ENCODE data around the gene ARRDC5.
"Not testable (repeated sequence)": the region's sequence is repeated elsewhere in the genome, so short reads cannot be mapped to it uniquely, and the experiment has no call there.

- TF ChIP-seq ISL2 (CRISPR knock-in tag; IDR thresholded peaks at IDR 0.05); NR3C1 (CRISPR knock-in tag; IDR thresholded peaks at IDR 0.05); TCF12 (IDR thresholded peaks at IDR 0.05); TCF12 (CRISPR knock-in tag; IDR thresholded peaks at IDR 0.05); ZNF274 (CRISPR knock-in tag; IDR thresholded peaks at IDR 0.05); ZNF576 (CRISPR knock-in tag; IDR thresholded peaks at IDR 0.05); TBX3 (IDR thresholded peaks at IDR 0.05; ENCODE audit: borderline replicate concordance); NR2C2 (CRISPR knock-in tag; IDR thresholded peaks at IDR 0.05; ENCODE audit: borderline replicate concordance): not testable (repeated sequence)
- TF ChIP-seq, protein P1, sequence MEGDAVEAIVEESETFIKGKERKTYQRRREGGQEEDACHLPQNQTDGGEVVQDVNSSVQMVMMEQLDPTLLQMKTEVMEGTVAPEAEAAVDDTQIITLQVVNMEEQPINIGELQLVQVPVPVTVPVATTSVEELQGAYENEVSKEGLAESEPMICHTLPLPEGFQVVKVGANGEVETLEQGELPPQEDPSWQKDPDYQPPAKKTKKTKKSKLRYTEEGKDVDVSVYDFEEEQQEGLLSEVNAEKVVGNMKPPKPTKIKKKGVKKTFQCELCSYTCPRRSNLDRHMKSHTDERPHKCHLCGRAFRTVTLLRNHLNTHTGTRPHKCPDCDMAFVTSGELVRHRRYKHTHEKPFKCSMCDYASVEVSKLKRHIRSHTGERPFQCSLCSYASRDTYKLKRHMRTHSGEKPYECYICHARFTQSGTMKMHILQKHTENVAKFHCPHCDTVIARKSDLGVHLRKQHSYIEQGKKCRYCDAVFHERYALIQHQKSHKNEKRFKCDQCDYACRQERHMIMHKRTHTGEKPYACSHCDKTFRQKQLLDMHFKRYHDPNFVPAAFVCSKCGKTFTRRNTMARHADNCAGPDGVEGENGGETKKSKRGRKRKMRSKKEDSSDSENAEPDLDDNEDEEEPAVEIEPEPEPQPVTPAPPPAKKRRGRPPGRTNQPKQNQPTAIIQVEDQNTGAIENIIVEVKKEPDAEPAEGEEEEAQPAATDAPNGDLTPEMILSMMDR (CRISPR knock-in tag; IDR thresholded peaks at IDR 0.05) = not testable (repeated sequence)
Observed at GRCh38 chr19:4887803-4888202, 14.9 kb downstream of the ARRDC5 start.
